Colonic mucosa (tissue), 4 donors: ENCODE data around the gene ZNF747. TPM values are rescaled to one million over a fixed set of nuclear protein-coding genes. Genes with fewer than 3 reads are reported as not detected.

Experiments used
- DNase-seq: peaks from one replicate; pipeline ENCODE4 v3.0.0-alpha.2; 2020
- H3K27ac ChIP-seq: fragments of 200-600 bp; one replicate; pipeline ENCODE4 v1.8.0; 2021
- H3K27me3 ChIP-seq: fragments of 200-600 bp; one replicate; pipeline ENCODE4 v1.8.0; 2021
- H3K36me3 ChIP-seq: fragments of 200-600 bp; one replicate; pipeline ENCODE4 v1.8.0; 2021
- H3K4me1 ChIP-seq: fragments of 200-600 bp; one replicate; pipeline ENCODE4 v1.8.0; 2021; ENCODE audit warnings: mild to moderate bottlenecking
- H3K4me3 ChIP-seq: fragments of 200-600 bp; one replicate; pipeline ENCODE4 v1.8.0; 2021
- H3K9ac ChIP-seq, 2 donors: one replicate each; pipeline ENCODE4 v1.7.0; 2013; ENCODE audit warnings: control low read depth in 2 of 2, low read depth in 2 of 2, low read length in 2 of 2
- H3K9me3 ChIP-seq: fragments of 200-600 bp; one replicate; pipeline ENCODE4 v1.8.0; 2021
- intact Hi-C: fragments of 100-400 bp; cut with DNase I; formaldehyde crosslinking; loops from one replicate; pipeline ENCODE4 v1.14.1; 2022
- microRNA-seq: library from miRNA; unstranded; fragments of <30 nt; microRNA quantifications from one replicate; pipeline ENCODE4, GENCODE V29; 2019
- total RNA-seq, 2 donors: library from RNA; stranded (reverse); fragmentation: NEBNext Ultra II Directional in 1 of 2; extraction: Animal tissue kit (Norgen Biotek cat#: 25700) in 1 of 2; gene quantifications; one replicate each; pipeline ENCODE4 v1.2.1, GENCODE V29; 2021
- TF ChIP-seq, protein P1 (sequence below): fragments of 200-600 bp; IDR thresholded peaks from one replicate; pipeline ENCODE4 v1.8.0; 2022; ENCODE audit warnings: antibody characterized with exemption, mild to moderate bottlenecking
- donor health status: healthy.
- donor health status: DM: no; HTN: no; CAD: no.
- donor health status: DM: no; HTN: no; CAD: no.

ZNF747 gene
- total RNA-seq, 2 donors from 2014 or later = 8.7 to 11.9 TPM

- Histone ChIP-seq H3K36me3 (no peaks in the 10 kb centered on the region), H3K4me3 (no peak overlapping the region), H3K27me3 (no peaks in the 10 kb centered on the region), H3K27ac (no peak overlapping the region), H3K9me3 (no peaks in the 10 kb centered on the region), H3K4me1 (no peaks in the 10 kb centered on the region), H3K9ac (no peak overlapping the region)
- intact Hi-C loops = no loop called here
- TF ChIP-seq, protein P1, sequence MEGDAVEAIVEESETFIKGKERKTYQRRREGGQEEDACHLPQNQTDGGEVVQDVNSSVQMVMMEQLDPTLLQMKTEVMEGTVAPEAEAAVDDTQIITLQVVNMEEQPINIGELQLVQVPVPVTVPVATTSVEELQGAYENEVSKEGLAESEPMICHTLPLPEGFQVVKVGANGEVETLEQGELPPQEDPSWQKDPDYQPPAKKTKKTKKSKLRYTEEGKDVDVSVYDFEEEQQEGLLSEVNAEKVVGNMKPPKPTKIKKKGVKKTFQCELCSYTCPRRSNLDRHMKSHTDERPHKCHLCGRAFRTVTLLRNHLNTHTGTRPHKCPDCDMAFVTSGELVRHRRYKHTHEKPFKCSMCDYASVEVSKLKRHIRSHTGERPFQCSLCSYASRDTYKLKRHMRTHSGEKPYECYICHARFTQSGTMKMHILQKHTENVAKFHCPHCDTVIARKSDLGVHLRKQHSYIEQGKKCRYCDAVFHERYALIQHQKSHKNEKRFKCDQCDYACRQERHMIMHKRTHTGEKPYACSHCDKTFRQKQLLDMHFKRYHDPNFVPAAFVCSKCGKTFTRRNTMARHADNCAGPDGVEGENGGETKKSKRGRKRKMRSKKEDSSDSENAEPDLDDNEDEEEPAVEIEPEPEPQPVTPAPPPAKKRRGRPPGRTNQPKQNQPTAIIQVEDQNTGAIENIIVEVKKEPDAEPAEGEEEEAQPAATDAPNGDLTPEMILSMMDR = no peak
- DNase-seq = no peak
Measured at GRCh38 chr16:30482366-30482765, 52.3 kb downstream of the ZNF747 start.

- TF ChIP-seq, protein P1 = no peak
- Histone ChIP-seq H3K4me3 (no peak overlapping the region), H3K27ac (no peak overlapping the region), H3K9ac (no peak overlapping the region), H3K36me3 (no peaks in the 10 kb centered on the region), H3K27me3 (no peaks in the 10 kb centered on the region), H3K4me1 (no peaks in the 10 kb centered on the region), H3K9me3 (no peaks in the 10 kb centered on the region)
- DNase-seq = no peak
- intact Hi-C loops = no loop called here
Measured at GRCh38 chr16:30481381-30481780, 53.3 kb downstream of the ZNF747 start.

Small RNA genes within 50 kb of the gene (microRNA-seq; reads per million reads assigned to microRNA genes)
- not detected for gene MIR4518

Other genes with a start within 250 kb of the ZNF747 start
- gene CD2BP2, start 179.6 kb downstream of the ZNF747 start, total RNA-seq = 10 to 100 TPM; 44.8 to 76.1 TPM
- gene TBC1D10B, start 164.4 kb downstream of the ZNF747 start, total RNA-seq = 10 to 100 TPM; 45.0 to 62.3 TPM
- gene MYL11, start 160.1 kb downstream of the ZNF747 start, total RNA-seq = 1 to 10 TPM; 1.1 to 2.2 TPM
- 1 to 10 TPM; 4.3 to 4.5 TPM for gene SEPTIN1, start 152.3 kb downstream of the ZNF747 start, total RNA-seq
- 1 to 10 TPM; 6.5 to 6.8 TPM for gene ZNF48, start 139.4 kb downstream of the ZNF747 start, total RNA-seq
- 1 to 10 TPM; 3.5 to 6.5 TPM for gene ZNF771, start 127.3 kb downstream of the ZNF747 start, total RNA-seq
- gene DCTPP1, start 104.8 kb downstream of the ZNF747 start, total RNA-seq = 100 to 1,000 TPM in 1 of 2 donors, 10 to 100 TPM in 1; 80.9 to 153 TPM
- 100 to 1,000 TPM in 1 of 2 donors, 10 to 100 TPM in 1; 93.3 to 156 TPM for gene SEPHS2, start 89.0 kb downstream of the ZNF747 start, total RNA-seq
- gene ITGAL, start 62.1 kb downstream of the ZNF747 start, total RNA-seq = 1 to 10 TPM; 3.4 to 4.8 TPM
- gene ZNF768, start 8.3 kb downstream of the ZNF747 start, total RNA-seq = 10 to 100 TPM; 58.6 to 63.2 TPM
- gene ZNF764, start 23.5 kb upstream of the ZNF747 start, total RNA-seq = 10 to 100 TPM in 1 of 2 donors, 1 to 10 TPM in 1; 9.0 to 11.1 TPM
- 10 to 100 TPM; 13.1 to 14.3 TPM for gene ZNF688, start 36.9 kb upstream of the ZNF747 start, total RNA-seq
- gene ZNF785, start 50.8 kb upstream of the ZNF747 start, total RNA-seq = 10 to 100 TPM; 12.7 to 13.3 TPM
- 1 to 10 TPM; 6.8 to 7.0 TPM for gene ZNF689, start 75.5 kb upstream of the ZNF747 start, total RNA-seq
- gene PRR14, start 116.1 kb upstream of the ZNF747 start, total RNA-seq = 10 to 100 TPM; 37.0 to 70.3 TPM
- 10 to 100 TPM; 65.1 to 74.2 TPM for gene FBRS, start 123.6 kb upstream of the ZNF747 start, total RNA-seq
- gene SRCAP, start 164.3 kb upstream of the ZNF747 start, total RNA-seq = 10 to 100 TPM; 44.0 to 79.3 TPM
- gene PHKG2, start 213.6 kb upstream of the ZNF747 start, total RNA-seq = 10 to 100 TPM; 33.6 to 47.8 TPM
- 10 to 100 TPM in 1 of 2 donors, 1 to 10 TPM in 1; 8.6 to 12.7 TPM for gene CFAP119, start 227.2 kb upstream of the ZNF747 start, total RNA-seq
- 100 to 1,000 TPM in 1 of 2 donors, 10 to 100 TPM in 1; 94.6 to 117 TPM for gene RNF40, start 227.5 kb upstream of the ZNF747 start, total RNA-seq